Ovary (tissue), 3 donors: ENCODE measurements around the gene RNF145.

Source experiments
- EP300 ChIP-seq: sonication (generic); formaldehyde crosslinking; IDR thresholded peaks from one replicate; pipeline ENCODE4 v1.6.1; 2017; ENCODE audit warnings: antibody characterized with exemption
- POLR2A ChIP-seq: fragments of 450-650 bp; IDR thresholded peaks from one replicate; pipeline ENCODE4 v1.6.1; 2017; ENCODE audit warnings: antibody characterized with exemption, mild to moderate bottlenecking, moderate library complexity
- TF ChIP-seq, protein P1 (sequence below), 3 donors: fragments of 450-650 bp in 2 of 3; fragments of 200-600 bp in 1 of 3; IDR thresholded peaks; one replicate each; pipeline versions ENCODE4 v1.5.1 to v1.8.0; 2016 to 2022; ENCODE audit warnings: antibody characterized with exemption in 3 of 3, mild to moderate bottlenecking in 1 of 3
- donor health status: DM: no; HTN: no; CAD: no.

DNA sequence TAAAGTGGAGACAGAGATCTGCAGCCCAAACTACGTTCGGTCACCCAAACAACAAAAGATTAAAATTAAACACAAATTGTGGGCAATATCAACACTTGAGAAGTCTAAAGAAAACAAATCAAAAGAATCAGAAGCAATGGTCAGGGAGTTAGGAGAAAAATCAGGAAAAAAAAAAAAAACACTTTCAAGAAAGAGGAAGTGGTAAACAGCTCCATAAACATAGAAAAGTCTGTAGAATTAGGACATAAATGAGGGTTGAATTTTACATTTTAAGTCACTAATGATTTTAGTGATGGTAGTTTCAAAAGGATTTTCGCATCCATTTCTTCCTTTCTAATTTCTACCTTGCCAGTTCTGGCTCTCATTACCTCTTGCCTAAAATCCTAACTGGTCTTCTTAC, 10.1 kb downstream of the RNF145 start:
- TF ChIP-seq, protein P1, sequence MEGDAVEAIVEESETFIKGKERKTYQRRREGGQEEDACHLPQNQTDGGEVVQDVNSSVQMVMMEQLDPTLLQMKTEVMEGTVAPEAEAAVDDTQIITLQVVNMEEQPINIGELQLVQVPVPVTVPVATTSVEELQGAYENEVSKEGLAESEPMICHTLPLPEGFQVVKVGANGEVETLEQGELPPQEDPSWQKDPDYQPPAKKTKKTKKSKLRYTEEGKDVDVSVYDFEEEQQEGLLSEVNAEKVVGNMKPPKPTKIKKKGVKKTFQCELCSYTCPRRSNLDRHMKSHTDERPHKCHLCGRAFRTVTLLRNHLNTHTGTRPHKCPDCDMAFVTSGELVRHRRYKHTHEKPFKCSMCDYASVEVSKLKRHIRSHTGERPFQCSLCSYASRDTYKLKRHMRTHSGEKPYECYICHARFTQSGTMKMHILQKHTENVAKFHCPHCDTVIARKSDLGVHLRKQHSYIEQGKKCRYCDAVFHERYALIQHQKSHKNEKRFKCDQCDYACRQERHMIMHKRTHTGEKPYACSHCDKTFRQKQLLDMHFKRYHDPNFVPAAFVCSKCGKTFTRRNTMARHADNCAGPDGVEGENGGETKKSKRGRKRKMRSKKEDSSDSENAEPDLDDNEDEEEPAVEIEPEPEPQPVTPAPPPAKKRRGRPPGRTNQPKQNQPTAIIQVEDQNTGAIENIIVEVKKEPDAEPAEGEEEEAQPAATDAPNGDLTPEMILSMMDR (IDR thresholded peaks at IDR 0.05): no peak
- no peak for TF ChIP-seq POLR2A
- TF ChIP-seq EP300: no peak
